ENCODE results near the gene SKAP1.
"Not testable (repeated sequence)": the region's sequence is repeated elsewhere in the genome, so short reads cannot be mapped to it uniquely, and the experiment has no call there.

SKAP1 gene

GRCh38 chr17:48433896-48434295 is 3.9 kb upstream of the SKAP1 start:
- no peaks in the 10 kb centered on the region for H3K79me2 ChIP-seq (ENCODE audit: control insufficient read depth, insufficient read depth, low read length, unreplicated experiment)
- H3K27me3 ChIP-seq (ENCODE audit: insufficient read depth, low read length): peaks cover 96% of the 10 kb centered on the region
- H2AFZ ChIP-seq (ENCODE audit: low read length, unreplicated experiment): no peak overlapping the region
- H3K4me1 ChIP-seq (ENCODE audit: control insufficient read depth, insufficient read depth, low read length, unreplicated experiment): no peaks in the 10 kb centered on the region
- H3K36me3 ChIP-seq (ENCODE audit: insufficient read depth, low read length): no peaks in the 10 kb centered on the region
- H3K4me3 ChIP-seq (ENCODE audit: low read depth, low read length): no peak overlapping the region
- H3K27ac ChIP-seq (ENCODE audit: low read depth, low read length): no peak overlapping the region

- no peak overlapping the region for H3K27ac ChIP-seq (ENCODE audit: low read depth, low read length)
- H3K79me2 ChIP-seq (ENCODE audit: control insufficient read depth, insufficient read depth, low read length, unreplicated experiment): no peaks in the 10 kb centered on the region
- no peaks in the 10 kb centered on the region for H3K4me1 ChIP-seq (ENCODE audit: control insufficient read depth, insufficient read depth, low read length, unreplicated experiment)
- no peak overlapping the region for H2AFZ ChIP-seq (ENCODE audit: low read length, unreplicated experiment)
- H3K36me3 ChIP-seq (ENCODE audit: insufficient read depth, low read length): no peaks in the 10 kb centered on the region
- H3K4me3 ChIP-seq (ENCODE audit: low read depth, low read length): no peak overlapping the region
- peaks cover 96% of the 10 kb centered on the region for H3K27me3 ChIP-seq (ENCODE audit: insufficient read depth, low read length)
These were observed 3.1 kb upstream of the SKAP1 start for GRCh38 chr17:48432820-48433775.

GRCh38 chr17:48429156-48429555 is 858 bp downstream of the SKAP1 start:
- H3K79me2 ChIP-seq (ENCODE audit: control insufficient read depth, insufficient read depth, low read length, unreplicated experiment): no peaks in the 10 kb centered on the region
- no peak overlapping the region for H3K4me3 ChIP-seq (ENCODE audit: low read depth, low read length)
- H2AFZ ChIP-seq (ENCODE audit: low read length, unreplicated experiment): no peak overlapping the region
- H3K36me3 ChIP-seq (ENCODE audit: insufficient read depth, low read length): no peaks in the 10 kb centered on the region
- H3K4me1 ChIP-seq (ENCODE audit: control insufficient read depth, insufficient read depth, low read length, unreplicated experiment): no peaks in the 10 kb centered on the region
- no peak overlapping the region for H3K27ac ChIP-seq (ENCODE audit: low read depth, low read length)
- peaks cover 77% of the 10 kb centered on the region for H3K27me3 ChIP-seq (ENCODE audit: insufficient read depth, low read length)

GRCh38 chr17:48427598-48427997 is 2.4 kb downstream of the SKAP1 start:
- H3K27me3 ChIP-seq (ENCODE audit: insufficient read depth, low read length): peaks cover 72% of the 10 kb centered on the region
- H3K79me2 ChIP-seq (ENCODE audit: control insufficient read depth, insufficient read depth, low read length, unreplicated experiment): no peaks in the 10 kb centered on the region
- no peak overlapping the region for H3K27ac ChIP-seq (ENCODE audit: low read depth, low read length)
- H2AFZ ChIP-seq (ENCODE audit: low read length, unreplicated experiment): no peak overlapping the region
- H3K4me1 ChIP-seq (ENCODE audit: control insufficient read depth, insufficient read depth, low read length, unreplicated experiment): no peaks in the 10 kb centered on the region
- no peak overlapping the region for H3K4me3 ChIP-seq (ENCODE audit: low read depth, low read length)
- no peaks in the 10 kb centered on the region for H3K36me3 ChIP-seq (ENCODE audit: insufficient read depth, low read length)

- H2AFZ ChIP-seq (ENCODE audit: low read length, unreplicated experiment): no peak overlapping the region
- H3K79me2 ChIP-seq (ENCODE audit: control insufficient read depth, insufficient read depth, low read length, unreplicated experiment): no peaks in the 10 kb centered on the region
- peaks cover 69% of the 10 kb centered on the region for H3K27me3 ChIP-seq (ENCODE audit: insufficient read depth, low read length)
- no peaks in the 10 kb centered on the region for H3K36me3 ChIP-seq (ENCODE audit: insufficient read depth, low read length)
- H3K4me1 ChIP-seq (ENCODE audit: control insufficient read depth, insufficient read depth, low read length, unreplicated experiment): no peaks in the 10 kb centered on the region
- no peak overlapping the region for H3K4me3 ChIP-seq (ENCODE audit: low read depth, low read length)
- H3K27ac ChIP-seq (ENCODE audit: low read depth, low read length): no peak overlapping the region
These were observed 3.1 kb downstream of the SKAP1 start for GRCh38 chr17:48426761-48427500.

- H2AFZ ChIP-seq (ENCODE audit: low read length, unreplicated experiment): no peak overlapping the region
- H3K27ac ChIP-seq (ENCODE audit: low read depth, low read length): no peak overlapping the region
- no peaks in the 10 kb centered on the region for H3K79me2 ChIP-seq (ENCODE audit: control insufficient read depth, insufficient read depth, low read length, unreplicated experiment)
- no peak overlapping the region for H3K4me3 ChIP-seq (ENCODE audit: low read depth, low read length)
- peaks cover 61% of the 10 kb centered on the region for H3K27me3 ChIP-seq (ENCODE audit: insufficient read depth, low read length)
- no peaks in the 10 kb centered on the region for H3K36me3 ChIP-seq (ENCODE audit: insufficient read depth, low read length)
- H3K4me1 ChIP-seq (ENCODE audit: control insufficient read depth, insufficient read depth, low read length, unreplicated experiment): no peaks in the 10 kb centered on the region
These were observed 3.9 kb downstream of the SKAP1 start for GRCh38 chr17:48426019-48426665.

GRCh38 chr17:48422060-48422459 is 8.0 kb downstream of the SKAP1 start:
- H2AFZ ChIP-seq (ENCODE audit: low read length, unreplicated experiment); H3K36me3 ChIP-seq (ENCODE audit: insufficient read depth, low read length); H3K79me2 ChIP-seq (ENCODE audit: control insufficient read depth, insufficient read depth, low read length, unreplicated experiment); H3K4me3 ChIP-seq (ENCODE audit: low read depth, low read length); H3K27ac ChIP-seq (ENCODE audit: low read depth, low read length); H3K4me1 ChIP-seq (ENCODE audit: control insufficient read depth, insufficient read depth, low read length, unreplicated experiment): not testable (repeated sequence)
- peaks cover 52% of the 10 kb centered on the region for H3K27me3 ChIP-seq (ENCODE audit: insufficient read depth, low read length)

GRCh38 chr17:48420823-48421222 is 9.2 kb downstream of the SKAP1 start:
- no peak overlapping the region for H3K4me3 ChIP-seq (ENCODE audit: low read depth, low read length)
- no peak overlapping the region for H2AFZ ChIP-seq (ENCODE audit: low read length, unreplicated experiment)
- H3K27ac ChIP-seq (ENCODE audit: low read depth, low read length): no peak overlapping the region
- H3K79me2 ChIP-seq (ENCODE audit: control insufficient read depth, insufficient read depth, low read length, unreplicated experiment): no peaks in the 10 kb centered on the region
- H3K36me3 ChIP-seq (ENCODE audit: insufficient read depth, low read length): no peaks in the 10 kb centered on the region
- no peaks in the 10 kb centered on the region for H3K4me1 ChIP-seq (ENCODE audit: control insufficient read depth, insufficient read depth, low read length, unreplicated experiment)
- H3K27me3 ChIP-seq (ENCODE audit: insufficient read depth, low read length): peaks cover 58% of the 10 kb centered on the region

- Histone ChIP-seq H2AFZ (ENCODE audit: low read length, unreplicated experiment) (no peak overlapping the region), H3K27me3 (ENCODE audit: insufficient read depth, low read length) (peaks cover 79% of the 10 kb centered on the region)
These were observed 13.0 kb downstream of the SKAP1 start for GRCh38 chr17:48416971-48417370.

GRCh38 chr17:48413613-48414405 is 16.2 kb downstream of the SKAP1 start:
- Histone ChIP-seq H3K36me3 (ENCODE audit: insufficient read depth, low read length) (no peaks in the 10 kb centered on the region), H3K27me3 (ENCODE audit: insufficient read depth, low read length) (peaks cover 82% of the 10 kb centered on the region), H3K4me1 (ENCODE audit: control insufficient read depth, insufficient read depth, low read length, unreplicated experiment) (no peaks in the 10 kb centered on the region), H3K4me3 (ENCODE audit: low read depth, low read length) (no peak overlapping the region), H3K79me2 (ENCODE audit: control insufficient read depth, insufficient read depth, low read length, unreplicated experiment) (no peaks in the 10 kb centered on the region), H2AFZ (ENCODE audit: low read length, unreplicated experiment) (no peak overlapping the region), H3K27ac (ENCODE audit: low read depth, low read length) (no peak overlapping the region)

More at GRCh38 chr17:48416971-48417370, 13.0 kb downstream of the SKAP1 start:
- Histone ChIP-seq H3K79me2 (ENCODE audit: control insufficient read depth, insufficient read depth, low read length, unreplicated experiment) (no peaks in the 10 kb centered on the region), H3K36me3 (ENCODE audit: insufficient read depth, low read length) (no peaks in the 10 kb centered on the region), H3K4me3 (ENCODE audit: low read depth, low read length) (no peak overlapping the region), H3K27ac (ENCODE audit: low read depth, low read length) (no peak overlapping the region), H3K4me1 (ENCODE audit: control insufficient read depth, insufficient read depth, low read length, unreplicated experiment) (no peaks in the 10 kb centered on the region)
